HepG2 (cell line): ENCODE measurements around the gene MPPE1. TPM values are rescaled to one million over a fixed set of nuclear protein-coding genes. Genes with fewer than 3 reads are reported as not detected.
A peak's percentile ranks its signal among the peaks of the same experiment; 100 is the strongest.

Source experiments
- ERF ChIP-seq: IDR thresholded peaks from 2 replicates; pipeline ENCODE4 v1.6.1; 2018; ENCODE audit warnings: missing biosample characterization, missing genetic modification reagents
- MIER3 ChIP-seq: IDR thresholded peaks from 2 replicates; pipeline ENCODE4 v1.6.1; 2016; ENCODE audit warnings: missing compliant biosample characterization, borderline replicate concordance
- MXD4 ChIP-seq: IDR thresholded peaks from 2 replicates; pipeline ENCODE4 v1.6.1; 2016; ENCODE audit warnings: mild to moderate bottlenecking, missing biosample characterization, missing genetic modification reagents
- PHF5A ChIP-seq: IDR thresholded peaks from one replicate; pipeline ENCODE4 v1.6.1; 2018; ENCODE audit warnings: low read depth, missing genetic modification reagents; ENCODE audit not compliant: unreplicated experiment
- SCMH1 ChIP-seq: sonication (generic); formaldehyde crosslinking; IDR thresholded peaks from 2 replicates; pipeline ENCODE4 v1.9.0; 2021; ENCODE audit warnings: missing genetic modification reagents, mild to moderate bottlenecking, borderline replicate concordance
- TBP ChIP-seq: sonication (generic); formaldehyde crosslinking; IDR thresholded peaks from 2 replicates; pipeline ENCODE4 v1.5.0; 2020; ENCODE audit warnings: missing genetic modification reagents
- ZNF124 ChIP-seq: sonication (generic); formaldehyde crosslinking; IDR thresholded peaks from 2 replicates; pipeline ENCODE4 v1.4.0; 2020; ENCODE audit warnings: missing genetic modification reagents
- ZNF33A ChIP-seq: sonication (generic); formaldehyde crosslinking; IDR thresholded peaks from 2 replicates; pipeline ENCODE4 v1.5.1; 2020; ENCODE audit warnings: missing genetic modification reagents, mild to moderate bottlenecking, moderate library complexity, borderline replicate concordance
- ZNF432 ChIP-seq: sonication (generic); formaldehyde crosslinking; IDR thresholded peaks from 2 replicates; pipeline ENCODE4 v1.5.0; 2020; ENCODE audit warnings: missing genetic modification reagents, mild to moderate bottlenecking, borderline replicate concordance
- ZNF605 ChIP-seq: sonication (generic); formaldehyde crosslinking; IDR thresholded peaks from 2 replicates; pipeline ENCODE4 v1.8.0; 2022; ENCODE audit warnings: mild to moderate bottlenecking, missing genetic modification reagents
- polyA plus RNA-seq, 8 experiments: library from polyadenylated mRNA; depleted of rRNA in 3 of 8; stranded (reverse) in 7 of 8; unstranded in 1 of 8; fragments of >200 nt; fragmentation: Illumina TruSeq in 4 of 8; extraction: Trizol in 4 of 8; gene quantifications; 2 replicates each; pipeline versions ENCODE4 v1.2.1 to v1.2.3, GENCODE V29; 2011 to 2016; ENCODE audit warnings: low read depth in 4 of 8, missing spikeins in 1 of 8, mixed read lengths in 1 of 8; ENCODE audit not compliant: insufficient read depth in 1 of 8
- total RNA-seq, 5 experiments: library from RNA; depleted of rRNA; stranded (reverse); fragments of >200 nt; fragmentation: Illumina TruSeq; extraction: Trizol; gene quantifications; 2 replicates each; pipeline ENCODE4 v1.2.3, GENCODE V29; 2016; ENCODE audit warnings: low read depth in 1 of 5
- TF ChIP-seq, protein P1 (sequence below): fragments of 450-650 bp; IDR thresholded peaks from 2 replicates; pipeline ENCODE4 v1.6.1; 2016
- TF ChIP-seq, protein P2 (sequence below): sonication (generic); formaldehyde crosslinking; IDR thresholded peaks from one replicate; pipeline ENCODE4 v1.5.1; 2020; ENCODE audit warnings: mild to moderate bottlenecking, missing genetic modification reagents; ENCODE audit errors: not compliant biosample characterization
- TF ChIP-seq, protein P3 (sequence below): sonication (generic); formaldehyde crosslinking; IDR thresholded peaks from 2 replicates; pipeline ENCODE4 v1.5.0; 2020; ENCODE audit warnings: mild to moderate bottlenecking, missing genetic modification reagents
- TF ChIP-seq, protein P4 (sequence below): sonication (generic); formaldehyde crosslinking; IDR thresholded peaks from 2 replicates; pipeline ENCODE4 v1.9.0; 2021; ENCODE audit warnings: missing genetic modification reagents, mild to moderate bottlenecking, borderline replicate concordance

The MPPE1 gene
- total and polyA plus RNA-seq, 2 of the 13 experiments (the other 11 are each of a cell fraction or from before 2014, with no cell fraction given) = 9.6 to 11.9 TPM

DNA sequence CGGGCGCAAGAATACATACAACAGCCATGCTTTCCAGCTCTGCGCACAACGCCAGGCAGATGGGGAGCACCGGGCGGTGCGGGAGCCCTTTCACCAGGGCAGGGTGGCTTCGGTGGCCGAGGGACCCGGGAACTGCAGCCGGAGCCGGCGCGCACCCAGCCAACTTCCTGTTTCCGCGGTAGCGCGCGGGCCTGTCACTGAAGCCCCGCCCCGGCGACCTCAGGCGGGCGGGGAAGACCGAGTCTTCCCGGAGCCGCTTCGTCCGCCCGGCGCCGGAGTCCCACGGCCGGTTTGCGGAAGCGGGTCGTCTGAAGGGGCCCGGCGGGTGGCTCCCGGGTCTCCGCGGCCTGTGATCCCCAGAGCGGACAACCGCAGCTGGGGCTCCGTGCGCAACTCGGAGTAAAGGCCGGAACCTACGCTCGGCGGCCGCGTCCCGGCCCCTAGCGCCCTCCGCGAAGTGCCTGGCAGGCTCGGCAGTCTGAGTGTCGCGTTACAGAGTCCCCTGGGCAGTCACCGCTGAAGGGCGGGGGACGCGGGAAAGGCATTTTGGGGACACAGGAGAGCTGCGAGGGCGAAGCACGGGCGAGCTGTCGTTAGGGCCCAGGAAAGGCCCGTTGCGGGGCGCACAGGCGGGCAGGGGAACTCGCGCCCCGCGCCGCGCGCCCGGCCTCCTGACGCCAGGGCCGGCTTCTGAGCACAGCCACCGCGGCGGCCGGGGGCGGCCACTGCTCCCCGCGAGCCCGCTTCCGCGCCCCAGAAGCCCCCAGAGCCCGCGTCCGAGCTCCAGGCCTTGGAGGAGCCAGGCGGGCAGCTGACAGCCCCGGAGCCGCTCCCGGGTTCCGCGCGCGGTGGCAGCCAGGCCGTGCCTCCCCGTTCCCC lies at the start of gene MPPE1 (continued):
- TF ChIP-seq ZNF432 = no peak
- TF ChIP-seq, protein P1, sequence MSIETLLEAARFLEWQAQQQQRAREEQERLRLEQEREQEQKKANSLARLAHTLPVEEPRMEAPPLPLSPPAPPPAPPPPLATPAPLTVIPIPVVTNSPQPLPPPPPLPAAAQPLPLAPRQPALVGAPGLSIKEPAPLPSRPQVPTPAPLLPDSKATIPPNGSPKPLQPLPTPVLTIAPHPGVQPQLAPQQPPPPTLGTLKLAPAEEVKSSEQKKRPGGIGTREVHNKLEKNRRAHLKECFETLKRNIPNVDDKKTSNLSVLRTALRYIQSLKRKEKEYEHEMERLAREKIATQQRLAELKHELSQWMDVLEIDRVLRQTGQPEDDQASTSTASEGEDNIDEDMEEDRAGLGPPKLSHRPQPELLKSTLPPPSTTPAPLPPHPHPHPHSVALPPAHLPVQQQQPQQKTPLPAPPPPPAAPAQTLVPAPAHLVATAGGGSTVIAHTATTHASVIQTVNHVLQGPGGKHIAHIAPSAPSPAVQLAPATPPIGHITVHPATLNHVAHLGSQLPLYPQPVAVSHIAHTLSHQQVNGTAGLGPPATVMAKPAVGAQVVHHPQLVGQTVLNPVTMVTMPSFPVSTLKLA = no peak
- TF ChIP-seq PHF5A (CRISPR knock-in tag) = no peak
- no peak; the same call in 1 of the 2 replicates for TF ChIP-seq MXD4
- TF ChIP-seq, protein P2, sequence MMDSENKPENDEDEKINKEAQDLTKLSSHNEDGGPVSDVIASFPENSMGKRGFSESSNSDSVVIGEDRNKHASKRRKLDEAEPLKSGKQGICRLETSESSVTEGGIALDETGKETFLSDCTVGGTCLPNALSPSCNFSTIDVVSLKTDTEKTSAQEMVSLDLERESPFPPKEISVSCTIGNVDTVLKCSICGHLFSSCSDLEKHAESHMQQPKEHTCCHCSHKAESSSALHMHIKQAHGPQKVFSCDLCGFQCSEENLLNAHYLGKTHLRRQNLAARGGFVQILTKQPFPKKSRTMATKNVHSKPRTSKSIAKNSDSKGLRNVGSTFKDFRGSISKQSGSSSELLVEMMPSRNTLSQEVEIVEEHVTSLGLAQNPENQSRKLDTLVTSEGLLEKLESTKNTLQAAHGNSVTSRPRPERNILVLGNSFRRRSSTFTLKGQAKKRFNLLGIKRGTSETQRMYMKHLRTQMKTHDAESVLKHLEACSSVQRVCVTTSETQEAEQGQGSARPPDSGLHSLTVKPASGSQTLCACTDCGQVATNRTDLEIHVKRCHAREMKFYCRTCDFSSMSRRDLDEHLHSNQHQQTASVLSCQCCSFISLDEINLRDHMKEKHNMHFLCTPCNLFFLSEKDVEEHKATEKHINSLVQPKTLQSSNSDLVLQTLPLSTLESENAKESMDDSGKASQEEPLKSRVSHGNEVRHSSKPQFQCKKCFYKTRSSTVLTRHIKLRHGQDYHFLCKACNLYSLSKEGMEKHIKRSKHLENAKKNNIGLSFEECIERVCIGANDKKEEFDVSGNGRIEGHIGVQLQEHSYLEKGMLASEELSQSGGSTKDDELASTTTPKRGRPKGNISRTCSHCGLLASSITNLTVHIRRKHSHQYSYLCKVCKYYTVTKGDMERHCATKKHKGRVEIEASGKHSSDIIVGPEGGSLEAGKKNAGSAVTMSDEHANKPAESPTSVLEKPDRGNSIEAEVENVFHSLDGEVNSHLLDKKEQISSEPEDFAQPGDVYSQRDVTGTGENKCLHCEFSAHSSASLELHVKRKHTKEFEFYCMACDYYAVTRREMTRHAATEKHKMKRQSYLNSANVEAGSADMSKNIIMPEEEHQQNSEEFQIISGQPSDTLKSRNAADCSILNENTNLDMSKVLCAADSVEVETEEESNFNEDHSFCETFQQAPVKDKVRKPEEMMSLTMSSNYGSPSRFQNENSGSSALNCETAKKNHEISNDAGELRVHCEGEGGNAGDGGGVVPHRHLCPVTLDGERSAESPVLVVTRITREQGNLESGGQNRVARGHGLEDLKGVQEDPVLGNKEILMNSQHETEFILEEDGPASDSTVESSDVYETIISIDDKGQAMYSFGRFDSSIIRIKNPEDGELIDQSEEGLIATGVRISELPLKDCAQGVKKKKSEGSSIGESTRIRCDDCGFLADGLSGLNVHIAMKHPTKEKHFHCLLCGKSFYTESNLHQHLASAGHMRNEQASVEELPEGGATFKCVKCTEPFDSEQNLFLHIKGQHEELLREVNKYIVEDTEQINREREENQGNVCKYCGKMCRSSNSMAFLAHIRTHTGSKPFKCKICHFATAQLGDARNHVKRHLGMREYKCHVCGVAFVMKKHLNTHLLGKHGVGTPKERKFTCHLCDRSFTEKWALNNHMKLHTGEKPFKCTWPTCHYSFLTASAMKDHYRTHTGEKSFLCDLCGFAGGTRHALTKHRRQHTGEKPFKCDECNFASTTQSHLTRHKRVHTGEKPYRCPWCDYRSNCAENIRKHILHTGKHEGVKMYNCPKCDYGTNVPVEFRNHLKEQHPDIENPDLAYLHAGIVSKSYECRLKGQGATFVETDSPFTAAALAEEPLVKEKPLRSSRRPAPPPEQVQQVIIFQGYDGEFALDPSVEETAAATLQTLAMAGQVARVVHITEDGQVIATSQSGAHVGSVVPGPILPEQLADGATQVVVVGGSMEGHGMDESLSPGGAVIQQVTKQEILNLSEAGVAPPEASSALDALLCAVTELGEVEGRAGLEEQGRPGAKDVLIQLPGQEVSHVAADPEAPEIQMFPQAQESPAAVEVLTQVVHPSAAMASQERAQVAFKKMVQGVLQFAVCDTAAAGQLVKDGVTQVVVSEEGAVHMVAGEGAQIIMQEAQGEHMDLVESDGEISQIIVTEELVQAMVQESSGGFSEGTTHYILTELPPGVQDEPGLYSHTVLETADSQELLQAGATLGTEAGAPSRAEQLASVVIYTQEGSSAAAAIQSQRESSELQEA (CRISPR knock-in tag) = peak; percentile 55
- 0 out of 2 replicates have a peak, but pooled peaks have one; percentile 14 for TF ChIP-seq MIER3 (CRISPR knock-in tag)
- no peak for TF ChIP-seq TBP (CRISPR knock-in tag)
- peak; percentile 59; the same call in 1 of the 2 replicates for TF ChIP-seq ZNF605 (CRISPR knock-in tag)
- TF ChIP-seq ZNF33A (CRISPR knock-in tag) = 0 out of 2 replicates have a peak, but pooled peaks have one; percentile 53
- TF ChIP-seq ZNF124 (CRISPR knock-in tag) = peak; percentile 49; the same call in 1 of the 2 replicates
- TF ChIP-seq, protein P3, sequence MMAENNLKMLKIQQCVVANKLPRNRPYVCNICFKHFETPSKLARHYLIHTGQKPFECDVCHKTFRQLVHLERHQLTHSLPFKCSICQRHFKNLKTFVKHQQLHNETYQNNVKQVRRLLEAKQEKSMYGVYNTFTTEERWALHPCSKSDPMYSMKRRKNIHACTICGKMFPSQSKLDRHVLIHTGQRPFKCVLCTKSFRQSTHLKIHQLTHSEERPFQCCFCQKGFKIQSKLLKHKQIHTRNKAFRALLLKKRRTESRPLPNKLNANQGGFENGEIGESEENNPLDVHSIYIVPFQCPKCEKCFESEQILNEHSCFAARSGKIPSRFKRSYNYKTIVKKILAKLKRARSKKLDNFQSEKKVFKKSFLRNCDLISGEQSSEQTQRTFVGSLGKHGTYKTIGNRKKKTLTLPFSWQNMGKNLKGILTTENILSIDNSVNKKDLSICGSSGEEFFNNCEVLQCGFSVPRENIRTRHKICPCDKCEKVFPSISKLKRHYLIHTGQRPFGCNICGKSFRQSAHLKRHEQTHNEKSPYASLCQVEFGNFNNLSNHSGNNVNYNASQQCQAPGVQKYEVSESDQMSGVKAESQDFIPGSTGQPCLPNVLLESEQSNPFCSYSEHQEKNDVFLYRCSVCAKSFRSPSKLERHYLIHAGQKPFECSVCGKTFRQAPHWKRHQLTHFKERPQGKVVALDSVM (CRISPR knock-in tag) = 0 out of 2 replicates have a peak, but pooled peaks have one; percentile 34
- no peak for TF ChIP-seq SCMH1 (CRISPR knock-in tag)
- TF ChIP-seq, protein P4, sequence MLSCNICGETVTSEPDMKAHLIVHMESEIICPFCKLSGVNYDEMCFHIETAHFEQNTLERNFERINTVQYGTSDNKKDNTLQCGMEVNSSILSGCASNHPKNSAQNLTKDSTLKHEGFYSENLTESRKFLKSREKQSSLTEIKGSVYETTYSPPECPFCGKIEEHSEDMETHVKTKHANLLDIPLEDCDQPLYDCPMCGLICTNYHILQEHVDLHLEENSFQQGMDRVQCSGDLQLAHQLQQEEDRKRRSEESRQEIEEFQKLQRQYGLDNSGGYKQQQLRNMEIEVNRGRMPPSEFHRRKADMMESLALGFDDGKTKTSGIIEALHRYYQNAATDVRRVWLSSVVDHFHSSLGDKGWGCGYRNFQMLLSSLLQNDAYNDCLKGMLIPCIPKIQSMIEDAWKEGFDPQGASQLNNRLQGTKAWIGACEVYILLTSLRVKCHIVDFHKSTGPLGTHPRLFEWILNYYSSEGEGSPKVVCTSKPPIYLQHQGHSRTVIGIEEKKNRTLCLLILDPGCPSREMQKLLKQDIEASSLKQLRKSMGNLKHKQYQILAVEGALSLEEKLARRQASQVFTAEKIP (CRISPR knock-in tag) = no peak
- TF ChIP-seq ERF (CRISPR knock-in tag) = no peak; the same call in 1 of the 2 replicates
